H1 (cell line): ENCODE data around the gene SLC9A5. TPM values are rescaled to one million over a fixed set of nuclear protein-coding genes. Genes with fewer than 3 reads are reported as not detected.

ENCODE experiments used
- BACH1 ChIP-seq: IDR thresholded peaks from 2 replicates; pipeline ENCODE4 v1.6.1; 2012; ENCODE audit warnings: low read length, improper control_type of control experiment
- CREB1 ChIP-seq: IDR thresholded peaks from 2 replicates; pipeline ENCODE4 v1.6.1; 2012; ENCODE audit warnings: inconsistent platforms
- KDM5A ChIP-seq: fragments of 200-600 bp; IDR thresholded peaks from 2 replicates; pipeline ENCODE4 v1.7.1; 2012; ENCODE audit warnings: mild to moderate bottlenecking, low read length, inconsistent platforms, mixed read lengths
- SP2 ChIP-seq: IDR thresholded peaks from 2 replicates; pipeline ENCODE4 v1.6.1; 2012; ENCODE audit warnings: mild to moderate bottlenecking, low read length, inconsistent platforms
- polyA plus RNA-seq, 7 experiments: library from polyadenylated mRNA; depleted of rRNA in 3 of 7; stranded (reverse) in 5 of 7; unstranded in 2 of 7; fragments of >200 nt in 5 of 7; fragments of 200-250 nt in 2 of 7; gene quantifications; 1 replicate in 5 of 7; 2 replicates in 1 of 7; 4 replicates in 1 of 7; pipeline versions ENCODE4 v1.2.1 to v1.2.3, GENCODE V29; 2011 to 2013; ENCODE audit warnings: missing spikeins in 2 of 7, mixed read lengths in 2 of 7
- total RNA-seq: library from RNA; stranded (reverse); fragmentation: NEBNext Ultra II Directional; extraction: Animal tissue kit (Norgen Biotek cat#: 25700); gene quantifications from 2 replicates; pipeline ENCODE4 v1.2.1, GENCODE V29; 2021
- TF ChIP-seq, protein P1 (sequence below): fragments of 300-600 bp; sonication (generic); IDR thresholded peaks from 2 replicates; pipeline ENCODE4 v1.7.1; 2012; ENCODE audit warnings: low read length, moderate library complexity, mild to moderate bottlenecking, inconsistent platforms; ENCODE audit not compliant: insufficient replicate concordance
- TF ChIP-seq, protein P2 (sequence below): IDR thresholded peaks from 2 replicates; pipeline ENCODE4 v1.6.1; 2012; ENCODE audit warnings: inconsistent platforms

SLC9A5 gene
- total and polyA plus RNA-seq, 2 of the 8 experiments (the other 6 are each of a cell fraction or from before 2014, with no cell fraction given), result 7.9 to 8.6 TPM

DNA sequence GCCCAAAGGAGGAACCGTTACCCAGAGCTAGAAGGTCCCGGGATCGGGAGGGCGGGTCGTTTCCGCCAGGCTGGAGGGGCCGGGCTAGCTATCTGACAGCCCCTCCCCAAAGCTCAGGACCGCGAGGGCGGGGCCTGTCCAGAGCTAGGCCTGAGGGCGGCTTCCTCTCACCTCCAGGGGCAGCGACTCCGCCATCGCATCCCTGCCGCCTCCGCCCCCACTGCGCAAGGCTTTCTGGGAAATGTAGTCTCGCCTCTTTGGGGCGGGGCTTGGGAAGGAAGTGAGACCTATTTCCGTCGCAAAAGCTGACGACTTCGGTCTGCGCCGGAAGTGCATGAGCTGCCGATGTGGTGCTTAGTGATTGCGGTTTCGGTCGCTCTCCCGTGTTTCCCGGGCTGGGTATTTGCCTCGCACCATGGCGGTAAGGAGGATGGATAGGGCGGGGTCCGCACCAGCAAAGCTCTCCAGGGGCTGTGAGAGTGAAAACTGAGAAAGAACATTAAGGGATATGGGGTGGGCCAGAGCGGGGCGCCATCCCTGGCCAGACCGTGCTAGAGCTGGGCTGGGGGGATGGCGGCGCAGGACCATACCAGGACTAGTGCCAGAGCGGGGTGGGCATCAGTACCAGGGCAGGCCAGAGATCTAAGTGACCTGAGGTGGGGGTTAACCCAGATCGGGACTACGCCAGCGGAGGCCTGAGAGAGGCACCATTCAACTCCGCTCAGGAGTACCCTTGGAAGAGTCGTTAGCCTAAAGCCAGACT, 21.8 kb upstream of the SLC9A5 start, which contains the start of gene TMEM208 (continued):
- TF ChIP-seq KDM5A (peak; percentile 98), BACH1 (no peak), SP2 (no peak), CREB1 (peak; percentile 100)
- TF ChIP-seq, protein P1, sequence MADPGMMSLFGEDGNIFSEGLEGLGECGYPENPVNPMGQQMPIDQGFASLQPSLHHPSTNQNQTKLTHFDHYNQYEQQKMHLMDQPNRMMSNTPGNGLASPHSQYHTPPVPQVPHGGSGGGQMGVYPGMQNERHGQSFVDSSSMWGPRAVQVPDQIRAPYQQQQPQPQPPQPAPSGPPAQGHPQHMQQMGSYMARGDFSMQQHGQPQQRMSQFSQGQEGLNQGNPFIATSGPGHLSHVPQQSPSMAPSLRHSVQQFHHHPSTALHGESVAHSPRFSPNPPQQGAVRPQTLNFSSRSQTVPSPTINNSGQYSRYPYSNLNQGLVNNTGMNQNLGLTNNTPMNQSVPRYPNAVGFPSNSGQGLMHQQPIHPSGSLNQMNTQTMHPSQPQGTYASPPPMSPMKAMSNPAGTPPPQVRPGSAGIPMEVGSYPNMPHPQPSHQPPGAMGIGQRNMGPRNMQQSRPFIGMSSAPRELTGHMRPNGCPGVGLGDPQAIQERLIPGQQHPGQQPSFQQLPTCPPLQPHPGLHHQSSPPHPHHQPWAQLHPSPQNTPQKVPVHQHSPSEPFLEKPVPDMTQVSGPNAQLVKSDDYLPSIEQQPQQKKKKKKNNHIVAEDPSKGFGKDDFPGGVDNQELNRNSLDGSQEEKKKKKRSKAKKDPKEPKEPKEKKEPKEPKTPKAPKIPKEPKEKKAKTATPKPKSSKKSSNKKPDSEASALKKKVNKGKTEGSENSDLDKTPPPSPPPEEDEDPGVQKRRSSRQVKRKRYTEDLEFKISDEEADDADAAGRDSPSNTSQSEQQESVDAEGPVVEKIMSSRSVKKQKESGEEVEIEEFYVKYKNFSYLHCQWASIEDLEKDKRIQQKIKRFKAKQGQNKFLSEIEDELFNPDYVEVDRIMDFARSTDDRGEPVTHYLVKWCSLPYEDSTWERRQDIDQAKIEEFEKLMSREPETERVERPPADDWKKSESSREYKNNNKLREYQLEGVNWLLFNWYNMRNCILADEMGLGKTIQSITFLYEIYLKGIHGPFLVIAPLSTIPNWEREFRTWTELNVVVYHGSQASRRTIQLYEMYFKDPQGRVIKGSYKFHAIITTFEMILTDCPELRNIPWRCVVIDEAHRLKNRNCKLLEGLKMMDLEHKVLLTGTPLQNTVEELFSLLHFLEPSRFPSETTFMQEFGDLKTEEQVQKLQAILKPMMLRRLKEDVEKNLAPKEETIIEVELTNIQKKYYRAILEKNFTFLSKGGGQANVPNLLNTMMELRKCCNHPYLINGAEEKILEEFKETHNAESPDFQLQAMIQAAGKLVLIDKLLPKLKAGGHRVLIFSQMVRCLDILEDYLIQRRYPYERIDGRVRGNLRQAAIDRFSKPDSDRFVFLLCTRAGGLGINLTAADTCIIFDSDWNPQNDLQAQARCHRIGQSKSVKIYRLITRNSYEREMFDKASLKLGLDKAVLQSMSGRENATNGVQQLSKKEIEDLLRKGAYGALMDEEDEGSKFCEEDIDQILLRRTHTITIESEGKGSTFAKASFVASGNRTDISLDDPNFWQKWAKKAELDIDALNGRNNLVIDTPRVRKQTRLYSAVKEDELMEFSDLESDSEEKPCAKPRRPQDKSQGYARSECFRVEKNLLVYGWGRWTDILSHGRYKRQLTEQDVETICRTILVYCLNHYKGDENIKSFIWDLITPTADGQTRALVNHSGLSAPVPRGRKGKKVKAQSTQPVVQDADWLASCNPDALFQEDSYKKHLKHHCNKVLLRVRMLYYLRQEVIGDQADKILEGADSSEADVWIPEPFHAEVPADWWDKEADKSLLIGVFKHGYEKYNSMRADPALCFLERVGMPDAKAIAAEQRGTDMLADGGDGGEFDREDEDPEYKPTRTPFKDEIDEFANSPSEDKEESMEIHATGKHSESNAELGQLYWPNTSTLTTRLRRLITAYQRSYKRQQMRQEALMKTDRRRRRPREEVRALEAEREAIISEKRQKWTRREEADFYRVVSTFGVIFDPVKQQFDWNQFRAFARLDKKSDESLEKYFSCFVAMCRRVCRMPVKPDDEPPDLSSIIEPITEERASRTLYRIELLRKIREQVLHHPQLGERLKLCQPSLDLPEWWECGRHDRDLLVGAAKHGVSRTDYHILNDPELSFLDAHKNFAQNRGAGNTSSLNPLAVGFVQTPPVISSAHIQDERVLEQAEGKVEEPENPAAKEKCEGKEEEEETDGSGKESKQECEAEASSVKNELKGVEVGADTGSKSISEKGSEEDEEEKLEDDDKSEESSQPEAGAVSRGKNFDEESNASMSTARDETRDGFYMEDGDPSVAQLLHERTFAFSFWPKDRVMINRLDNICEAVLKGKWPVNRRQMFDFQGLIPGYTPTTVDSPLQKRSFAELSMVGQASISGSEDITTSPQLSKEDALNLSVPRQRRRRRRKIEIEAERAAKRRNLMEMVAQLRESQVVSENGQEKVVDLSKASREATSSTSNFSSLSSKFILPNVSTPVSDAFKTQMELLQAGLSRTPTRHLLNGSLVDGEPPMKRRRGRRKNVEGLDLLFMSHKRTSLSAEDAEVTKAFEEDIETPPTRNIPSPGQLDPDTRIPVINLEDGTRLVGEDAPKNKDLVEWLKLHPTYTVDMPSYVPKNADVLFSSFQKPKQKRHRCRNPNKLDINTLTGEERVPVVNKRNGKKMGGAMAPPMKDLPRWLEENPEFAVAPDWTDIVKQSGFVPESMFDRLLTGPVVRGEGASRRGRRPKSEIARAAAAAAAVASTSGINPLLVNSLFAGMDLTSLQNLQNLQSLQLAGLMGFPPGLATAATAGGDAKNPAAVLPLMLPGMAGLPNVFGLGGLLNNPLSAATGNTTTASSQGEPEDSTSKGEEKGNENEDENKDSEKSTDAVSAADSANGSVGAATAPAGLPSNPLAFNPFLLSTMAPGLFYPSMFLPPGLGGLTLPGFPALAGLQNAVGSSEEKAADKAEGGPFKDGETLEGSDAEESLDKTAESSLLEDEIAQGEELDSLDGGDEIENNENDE, result no peak
- TF ChIP-seq, protein P2, sequence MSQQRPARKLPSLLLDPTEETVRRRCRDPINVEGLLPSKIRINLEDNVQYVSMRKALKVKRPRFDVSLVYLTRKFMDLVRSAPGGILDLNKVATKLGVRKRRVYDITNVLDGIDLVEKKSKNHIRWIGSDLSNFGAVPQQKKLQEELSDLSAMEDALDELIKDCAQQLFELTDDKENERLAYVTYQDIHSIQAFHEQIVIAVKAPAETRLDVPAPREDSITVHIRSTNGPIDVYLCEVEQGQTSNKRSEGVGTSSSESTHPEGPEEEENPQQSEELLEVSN, result no peak
